DND-41 (cell line): Measurements from ENCODE around the gene FBLN5.
"Not testable (repeated sequence)": the region's sequence is repeated elsewhere in the genome, so short reads cannot be mapped to it uniquely, and the experiment has no call there.

Experiments
- ATAC-seq: fragments of 200-7000 bp; cut with Tn5 transposase; 3 replicates; pipeline ENCODE4 v1.9.1; 2021; ENCODE audit warnings: low read depth; ENCODE audit not compliant: insufficient read depth
- DNase-seq: peaks from one replicate; pipeline ENCODE4 v3.0.0-alpha.2; 2020
- H2AFZ ChIP-seq: 2 replicates; pipeline ENCODE4 v1.6.0; 2012; ENCODE audit warnings: low read depth, low read length
- H3K27ac ChIP-seq: 2 replicates; pipeline ENCODE4 v1.5.1; 2012; ENCODE audit warnings: low read length, inconsistent platforms
- H3K27me3 ChIP-seq: fragments of 200-600 bp; sonication (generic); 2 replicates; pipeline ENCODE4 v1.6.0; 2012; ENCODE audit warnings: low read length, mild to moderate bottlenecking, inconsistent platforms; ENCODE audit not compliant: insufficient read depth, poor library complexity
- H3K36me3 ChIP-seq: 2 replicates; pipeline ENCODE4 v1.5.1; 2012; ENCODE audit warnings: low read length, inconsistent platforms; ENCODE audit not compliant: insufficient read depth
- H3K4me1 ChIP-seq: 2 replicates; pipeline ENCODE4 v1.5.1; 2012; ENCODE audit warnings: mild to moderate bottlenecking, low read length; ENCODE audit not compliant: insufficient read depth
- H3K4me2 ChIP-seq: 2 replicates; pipeline ENCODE4 v1.6.0; 2012; ENCODE audit warnings: mild to moderate bottlenecking, moderate library complexity, low read length, inconsistent platforms; ENCODE audit not compliant: insufficient read depth
- H3K4me3 ChIP-seq, 2 experiments: fragments of 200-600 bp in 1 of 2; shearing (Covaris generic) in 1 of 2; 2 replicates each; pipeline ENCODE4 v1.5.1; 2012 to 2016; ENCODE audit warnings: inconsistent platforms in 2 of 2, low read length in 2 of 2, mild to moderate bottlenecking in 2 of 2, low read depth in 1 of 2, moderate library complexity in 1 of 2
- H3K79me2 ChIP-seq: 2 replicates; pipeline ENCODE4 v1.6.0; 2012; ENCODE audit warnings: low read length, inconsistent platforms; ENCODE audit not compliant: insufficient read depth
- H3K9ac ChIP-seq: 2 replicates; pipeline ENCODE4 v1.6.0; 2012; ENCODE audit warnings: low read depth, mild to moderate bottlenecking, inconsistent platforms, low read length, moderate library complexity
- H3K9me3 ChIP-seq: 2 replicates; pipeline ENCODE4 v1.5.1; 2012; ENCODE audit warnings: low read length, moderate library complexity, mild to moderate bottlenecking, inconsistent platforms; ENCODE audit not compliant: insufficient read depth, severe bottlenecking
- H4K20me1 ChIP-seq: 2 replicates; pipeline ENCODE4 v1.6.0; 2012; ENCODE audit warnings: low read length; ENCODE audit not compliant: insufficient read depth
- CTCF ChIP-seq: IDR thresholded peaks from 2 replicates; pipeline ENCODE4 v1.5.1; 2012; ENCODE audit warnings: borderline replicate concordance, low read length, moderate library complexity, mild to moderate bottlenecking; ENCODE audit not compliant: poor library complexity, severe bottlenecking; ENCODE audit errors: extremely low read depth
- EZH2 ChIP-seq: IDR thresholded peaks from 3 replicates; pipeline ENCODE4 v1.6.1; 2012; ENCODE audit warnings: borderline replicate concordance, low read depth, mild to moderate bottlenecking, moderate library complexity, low read length, inconsistent platforms; ENCODE audit not compliant: severe bottlenecking

FBLN5 gene

GRCh38 chr14:91845652-91846051 is 101.8 kb downstream of the FBLN5 start:
- TF ChIP-seq CTCF (no peak), EZH2 (no peak)
- ATAC-seq, result no peak
- no peaks in the 10 kb centered on the region for H3K27me3 ChIP-seq
- no peak overlapping the region for H2AFZ ChIP-seq
- H3K79me2 ChIP-seq, result no peaks in the 10 kb centered on the region
- H4K20me1 ChIP-seq, result no peaks in the 10 kb centered on the region
- H3K9me3 ChIP-seq, result no peaks in the 10 kb centered on the region
- no peaks in the 10 kb centered on the region for H3K36me3 ChIP-seq
- H3K9ac ChIP-seq, result no peak overlapping the region
- no peak overlapping the region for H3K27ac ChIP-seq
- no peak overlapping the region for H3K4me3 ChIP-seq
- H3K4me2 ChIP-seq, result no peak overlapping the region
- DNase-seq, result no peak
- no peaks in the 10 kb centered on the region for H3K4me1 ChIP-seq

- H2AFZ ChIP-seq, H3K9ac ChIP-seq, H3K4me2 ChIP-seq, H3K79me2 ChIP-seq, H3K27me3 ChIP-seq, H3K9me3 ChIP-seq, H3K27ac ChIP-seq, DNase-seq, H3K36me3 ChIP-seq, ATAC-seq, H4K20me1 ChIP-seq, H3K4me1 ChIP-seq, H3K4me3 ChIP-seq: not testable (repeated sequence)
These were observed 102.4 kb downstream of the FBLN5 start for GRCh38 chr14:91845056-91845455.

GRCh38 chr14:91844029-91844428 is 103.5 kb downstream of the FBLN5 start:
- H3K4me2 ChIP-seq, result no peak overlapping the region

GRCh38 chr14:91843437-91843836 is 104.1 kb downstream of the FBLN5 start:
- Histone ChIP-seq H4K20me1 (no peaks in the 10 kb centered on the region), H3K9ac (no peak overlapping the region), H3K4me2 (no peak overlapping the region), H3K27ac (no peak overlapping the region), H3K36me3 (no peaks in the 10 kb centered on the region), H3K4me1 (no peaks in the 10 kb centered on the region), H3K9me3 (no peaks in the 10 kb centered on the region), H3K79me2 (no peaks in the 10 kb centered on the region), H2AFZ (no peak overlapping the region), H3K4me3 (no peak overlapping the region), H3K27me3 (no peaks in the 10 kb centered on the region)
- ATAC-seq, result no peak
- DNase-seq, result no peak
- TF ChIP-seq EZH2 (no peak), CTCF (no peak)

More at GRCh38 chr14:91844029-91844428, 103.5 kb downstream of the FBLN5 start:
- no peaks in the 10 kb centered on the region for H3K36me3 ChIP-seq
- no peaks in the 10 kb centered on the region for H3K79me2 ChIP-seq
- H4K20me1 ChIP-seq, result no peaks in the 10 kb centered on the region
- H3K4me3 ChIP-seq, result no peak overlapping the region
- no peak for TF ChIP-seq CTCF
- TF ChIP-seq EZH2, result no peak
- H3K27ac ChIP-seq, result no peak overlapping the region
- H3K27me3 ChIP-seq, result no peaks in the 10 kb centered on the region
- no peak overlapping the region for H3K9ac ChIP-seq
- H2AFZ ChIP-seq, result no peak overlapping the region
- ATAC-seq, result no peak
- no peak for DNase-seq
- H3K4me1 ChIP-seq, result no peaks in the 10 kb centered on the region
- no peaks in the 10 kb centered on the region for H3K9me3 ChIP-seq
